T follicular helper cell (primary cell): ENCODE results near the gene P4HA2.

Experiments
- DNase-seq: peaks from one replicate; pipeline ENCODE4 v3.0.0-alpha.2; 2020; ENCODE audit warnings: low read depth

The P4HA2 gene

DNA sequence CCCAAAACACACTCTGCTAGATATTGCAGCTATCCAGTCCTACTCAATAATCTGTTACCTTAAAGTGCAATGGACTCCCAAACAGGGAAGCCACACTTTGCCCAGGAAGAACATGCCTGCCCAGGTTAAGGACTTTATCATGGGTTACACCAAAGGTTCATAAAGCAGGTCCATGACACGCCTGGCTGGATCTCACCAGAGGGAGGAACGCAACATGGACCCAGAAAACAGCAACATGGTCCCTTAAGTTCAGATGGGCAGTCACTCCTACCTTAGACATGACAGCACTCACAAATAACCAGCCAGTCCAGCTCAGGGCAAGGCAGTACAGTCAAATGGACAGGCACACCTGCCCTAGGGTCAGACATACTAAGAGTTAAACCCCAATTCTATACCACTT lies 3.8 kb downstream of the P4HA2 start:
- DNase-seq = no peak

DNA sequence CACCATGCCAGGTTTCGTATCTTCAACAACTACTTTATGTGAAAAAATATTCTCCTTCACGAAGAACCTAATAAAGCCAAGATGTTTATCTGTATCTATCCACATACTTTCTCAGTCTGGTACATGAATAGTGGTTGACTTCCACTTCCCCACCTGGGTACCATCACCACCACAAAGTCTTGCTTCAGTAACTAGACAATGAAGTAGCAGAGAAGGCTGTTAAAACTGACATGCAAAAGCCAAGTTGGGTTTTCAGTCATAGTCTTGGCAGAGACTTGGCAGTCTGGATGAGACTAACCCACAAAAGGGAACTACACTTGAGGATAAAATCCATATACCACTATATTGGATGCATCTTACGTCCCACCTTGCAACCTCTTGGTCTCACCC lies 5.0 kb downstream of the P4HA2 start:
- DNase-seq = no peak

DNA sequence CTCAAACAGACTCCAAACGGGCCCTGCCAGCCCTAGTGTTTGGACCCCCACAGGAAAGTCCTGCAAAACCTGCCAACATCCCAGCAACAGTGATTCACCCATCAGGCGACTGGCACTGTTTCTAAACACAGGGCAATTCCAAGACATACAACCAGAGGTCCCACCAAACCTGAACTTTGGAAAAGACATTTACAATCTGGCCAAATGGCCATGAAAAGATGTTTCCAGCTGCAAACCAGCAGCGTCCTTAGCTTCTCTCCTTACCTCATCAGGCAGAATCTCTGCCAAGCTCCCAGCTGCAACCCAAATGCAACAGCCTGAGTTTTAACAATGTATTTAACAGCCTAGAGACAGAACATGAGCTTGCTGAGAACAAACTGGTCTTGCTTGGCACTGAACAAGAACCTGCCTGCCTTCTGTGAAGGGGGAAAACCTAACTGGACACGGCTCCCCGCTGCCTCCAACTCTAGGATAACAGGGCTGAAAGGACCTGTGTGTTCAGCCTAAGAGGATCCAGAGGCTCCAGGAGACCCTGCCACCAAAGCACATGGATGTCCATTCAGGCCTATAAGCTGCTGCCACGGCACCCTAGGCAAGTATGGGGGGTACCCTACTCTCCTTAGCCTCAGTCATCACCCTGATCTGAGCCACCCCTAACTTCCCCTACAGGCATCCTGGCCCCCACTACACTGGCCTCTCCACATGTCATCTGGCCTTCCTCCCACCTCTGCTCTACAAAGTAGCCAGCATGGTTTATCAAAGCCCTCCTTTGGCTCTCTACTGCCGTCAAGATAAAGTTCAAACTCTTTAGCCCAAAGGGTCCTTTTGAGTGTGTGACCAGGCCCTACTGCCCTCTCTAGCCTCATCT lies 5.6 kb downstream of the P4HA2 start:
- DNase-seq = no peak

DNA sequence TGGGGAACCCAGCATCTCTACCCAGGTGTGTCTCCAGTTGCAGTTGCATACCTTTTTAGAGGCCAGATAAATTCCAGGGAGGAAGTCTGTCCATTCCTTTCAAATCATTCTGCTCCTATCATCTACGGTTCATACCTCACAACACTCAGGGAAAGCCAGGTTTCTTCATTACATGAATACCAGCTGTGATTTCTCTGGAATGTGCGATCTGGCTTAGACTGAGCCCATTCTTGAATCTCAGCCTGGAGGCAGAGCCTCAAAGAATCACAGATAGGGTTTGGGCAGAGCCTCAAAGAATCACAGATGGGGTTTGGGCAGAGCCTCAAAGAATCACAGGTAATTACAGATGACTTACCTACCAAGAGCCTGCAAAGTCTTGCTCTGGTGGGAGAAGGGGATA lies 7.2 kb downstream of the P4HA2 start:
- DNase-seq = no peak

DNA sequence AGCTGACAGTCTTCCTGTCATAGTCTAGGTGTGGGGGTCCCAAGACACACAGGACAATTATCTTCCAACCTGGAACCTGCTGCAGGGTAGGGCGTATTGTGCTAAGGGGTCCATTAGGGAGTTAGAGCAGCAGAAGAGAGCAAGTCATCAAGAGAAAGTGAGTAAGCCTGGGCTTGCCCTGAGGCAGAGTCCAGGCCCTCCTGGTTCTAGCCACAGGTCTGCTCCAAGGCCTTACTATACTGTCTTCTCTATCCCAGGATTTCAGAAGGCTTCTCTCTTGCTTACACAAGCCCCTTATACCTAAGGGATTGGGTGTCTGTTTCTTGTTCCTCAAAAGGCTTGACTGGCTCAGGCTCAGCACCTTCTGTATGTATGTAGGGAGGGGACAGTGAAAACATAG lies 7.7 kb downstream of the P4HA2 start:
- DNase-seq = no peak

DNA sequence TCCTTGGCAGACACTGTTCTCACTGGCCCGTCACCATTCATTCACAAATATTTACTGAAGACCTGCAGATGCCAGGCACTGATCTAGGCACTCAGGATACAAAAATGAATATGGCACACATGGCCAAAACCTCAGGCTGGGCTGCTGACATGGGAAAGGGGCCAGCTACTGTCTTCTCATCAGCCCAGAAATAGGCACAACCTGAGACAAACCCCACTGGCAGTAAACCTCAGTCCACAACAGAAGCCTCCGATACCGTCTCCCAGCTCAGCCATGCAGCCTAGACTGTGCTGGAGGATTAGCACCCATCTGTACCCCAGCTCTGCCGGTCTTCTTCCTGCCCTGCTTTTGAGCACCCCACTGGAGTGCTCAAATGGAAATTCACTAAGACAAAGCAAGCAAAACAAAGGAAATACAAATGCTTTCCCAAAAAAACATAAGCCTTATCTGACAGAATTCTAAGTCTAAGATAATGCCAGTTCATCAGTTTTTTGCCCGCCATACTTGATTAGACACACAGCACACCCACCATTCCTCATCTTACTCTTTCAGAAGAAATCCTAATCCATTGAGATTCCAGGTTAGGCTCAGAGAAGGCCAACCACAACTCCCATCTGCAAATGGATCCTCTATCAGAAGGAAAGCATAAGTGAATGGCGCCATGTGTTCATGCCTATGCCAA lies 8.2 kb downstream of the P4HA2 start:
- DNase-seq = no peak

DNA sequence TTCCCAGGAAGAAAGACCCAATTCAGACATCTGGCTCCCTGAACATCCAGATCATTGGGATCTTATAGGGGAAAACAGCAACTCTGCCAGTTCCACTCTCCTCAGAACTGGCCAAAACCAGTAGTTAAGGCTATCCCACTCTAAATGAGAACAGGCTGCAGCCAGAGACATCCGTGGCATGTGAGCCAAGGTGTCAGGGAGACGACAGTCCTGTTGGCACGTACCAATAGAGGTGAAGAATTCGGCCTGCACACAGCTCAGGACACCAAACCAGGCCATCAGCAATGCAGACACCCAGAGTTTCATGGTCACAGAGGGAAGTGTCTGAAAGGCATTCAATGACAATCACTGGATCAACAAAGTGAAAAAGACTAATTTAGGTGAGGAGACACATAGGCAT lies 9.3 kb downstream of the P4HA2 start:
- DNase-seq = no peak

DNA sequence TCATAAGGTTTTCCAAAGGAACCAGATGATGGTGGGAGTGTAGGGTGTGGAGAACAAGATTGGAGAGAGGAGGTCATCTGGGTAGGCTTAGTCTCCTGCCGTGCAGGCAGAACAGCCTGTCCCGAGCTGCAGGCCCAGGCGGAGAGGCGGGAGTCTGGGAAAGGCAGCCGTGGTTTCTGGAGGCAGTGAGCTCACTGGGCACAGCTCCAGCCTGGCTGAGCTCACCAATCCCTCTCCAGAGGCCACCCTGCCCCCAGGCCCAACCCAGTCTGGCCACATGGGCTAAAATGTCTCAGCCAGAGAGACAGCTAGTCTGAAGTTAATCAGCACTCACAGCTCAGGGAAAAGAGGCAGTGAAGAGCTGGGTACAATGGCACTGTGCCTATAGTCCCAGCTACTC lies 12.3 kb downstream of the P4HA2 start:
- no peak for DNase-seq

DNA sequence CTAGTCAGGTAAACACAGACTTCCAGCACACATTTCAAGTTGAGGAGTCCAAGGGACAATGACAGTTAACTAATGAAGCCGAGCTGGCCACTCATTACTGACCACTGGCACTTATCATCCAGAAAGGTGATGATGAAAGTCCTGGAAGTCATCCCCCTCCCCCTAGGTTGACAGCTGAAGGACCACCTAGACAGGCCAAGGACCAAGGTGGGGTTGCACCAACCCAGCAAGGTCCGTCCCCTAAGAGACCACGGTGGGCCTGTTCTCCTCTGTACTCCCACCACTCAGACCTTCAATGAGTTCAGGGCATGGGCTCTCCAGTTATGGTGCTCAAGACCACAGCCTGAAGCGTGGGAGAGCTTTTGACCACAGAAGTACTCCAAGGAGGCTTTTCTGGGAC lies 13.2 kb downstream of the P4HA2 start:
- no peak for DNase-seq

DNA sequence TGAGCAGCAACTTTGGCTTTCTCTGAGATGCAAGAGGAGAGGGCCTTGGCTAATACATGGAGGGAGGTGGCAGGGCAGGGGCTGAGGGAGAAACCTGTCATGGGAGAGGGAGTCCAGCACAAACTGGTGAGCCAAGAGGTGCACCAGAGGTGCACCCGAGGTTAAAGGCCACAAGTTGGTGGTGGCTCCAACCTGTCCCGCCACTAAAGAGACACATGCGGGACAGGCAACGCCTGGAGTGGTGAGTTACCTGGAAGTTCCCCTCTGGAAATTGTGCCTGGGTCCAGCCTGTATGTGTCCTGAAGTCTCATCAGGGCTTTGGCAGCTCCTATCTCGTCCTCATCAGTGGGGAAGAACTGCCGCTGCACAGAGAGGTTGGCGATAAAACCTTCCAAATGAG lies 14.0 kb downstream of the P4HA2 start:
- DNase-seq = no peak

DNA sequence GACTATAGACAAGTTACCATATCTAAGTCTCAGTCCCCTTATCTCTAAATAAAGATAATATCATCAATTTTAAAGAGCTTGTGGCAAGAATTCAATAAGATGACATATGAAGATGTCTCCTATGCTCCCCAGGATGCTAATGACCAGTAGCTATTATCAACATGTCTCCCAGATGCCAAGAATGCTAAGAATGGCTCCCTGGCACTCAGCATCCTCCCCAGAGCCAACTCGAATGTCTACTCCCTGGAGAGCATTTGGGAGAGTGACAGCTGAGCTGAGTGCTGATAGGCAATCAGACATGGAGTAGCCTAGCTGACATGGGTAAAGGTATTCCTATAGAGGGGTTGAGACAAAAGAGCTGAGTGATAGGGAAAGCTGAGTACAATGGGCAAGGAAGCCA lies 15.9 kb downstream of the P4HA2 start:
- no peak for DNase-seq

DNA sequence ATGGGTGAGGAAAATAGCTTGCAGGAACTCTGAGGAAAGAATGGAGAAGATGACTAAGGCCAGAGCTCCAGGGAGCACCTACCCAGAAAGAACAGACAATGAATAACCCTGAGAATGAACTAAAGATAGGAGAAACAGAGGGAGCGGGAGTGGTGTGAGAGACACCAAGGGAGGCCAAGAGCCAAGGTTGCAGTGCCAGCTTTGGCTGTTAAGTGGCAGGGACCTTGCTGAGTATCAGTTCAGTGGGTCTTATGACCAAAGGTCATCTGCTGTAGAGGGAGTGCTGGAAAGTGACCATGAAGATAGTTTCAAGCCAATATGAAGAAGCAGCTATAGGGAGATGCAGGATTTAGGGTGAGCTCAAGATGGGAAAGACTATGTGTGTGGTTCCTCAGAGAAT lies 16.7 kb downstream of the P4HA2 start:
- DNase-seq = no peak

DNA sequence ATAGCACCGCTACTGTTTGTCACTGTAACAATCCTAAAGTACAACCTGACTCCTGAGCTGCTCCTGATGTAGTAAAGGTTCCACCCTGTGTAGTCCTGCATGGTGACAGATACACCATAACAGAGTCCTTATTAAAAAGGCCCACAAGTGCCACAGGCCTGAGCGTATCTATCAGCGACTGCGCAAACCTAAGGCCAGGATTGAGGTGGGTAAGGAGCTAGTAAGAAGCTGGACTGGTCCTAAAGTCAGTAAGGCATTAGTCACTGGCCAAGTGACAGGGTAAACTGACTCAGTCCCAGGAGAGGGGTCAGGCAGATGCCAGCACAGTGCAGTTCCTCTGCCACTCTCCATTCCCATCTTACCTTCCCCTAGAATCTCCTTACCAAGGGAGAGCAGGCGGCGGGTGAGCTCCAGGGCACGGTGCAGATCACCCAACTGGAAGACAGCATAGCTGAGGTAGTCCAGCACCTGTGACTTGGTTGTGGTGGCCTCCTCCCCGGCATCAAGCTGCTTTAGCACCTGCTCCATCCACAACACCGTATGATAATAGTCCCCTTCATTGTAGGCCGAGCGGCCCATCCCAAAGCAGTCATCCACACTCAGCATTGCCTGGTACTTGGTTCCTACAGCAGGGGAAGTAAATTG lies 17.6 kb downstream of the P4HA2 start:
- no peak for DNase-seq

DNA sequence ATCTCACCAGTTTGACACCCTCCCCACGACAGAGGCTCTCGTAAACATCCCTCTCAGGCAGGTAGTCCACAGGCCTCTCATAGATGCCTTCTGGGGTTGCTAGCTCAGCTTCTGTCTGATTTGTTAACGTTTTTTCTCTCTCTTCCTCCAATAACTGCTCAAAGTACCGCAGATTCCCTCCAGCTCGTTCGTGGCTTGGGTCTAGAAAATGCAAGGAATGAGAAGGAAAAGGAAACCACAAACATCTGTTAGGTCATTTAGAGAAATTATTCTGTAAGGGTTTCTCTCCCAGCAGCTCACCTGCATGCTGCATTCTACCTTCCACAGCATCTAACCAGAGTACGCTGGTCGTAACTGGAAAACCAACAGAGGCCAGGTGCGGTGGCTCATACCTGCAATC lies 18.5 kb downstream of the P4HA2 start:
- DNase-seq = no peak

DNA sequence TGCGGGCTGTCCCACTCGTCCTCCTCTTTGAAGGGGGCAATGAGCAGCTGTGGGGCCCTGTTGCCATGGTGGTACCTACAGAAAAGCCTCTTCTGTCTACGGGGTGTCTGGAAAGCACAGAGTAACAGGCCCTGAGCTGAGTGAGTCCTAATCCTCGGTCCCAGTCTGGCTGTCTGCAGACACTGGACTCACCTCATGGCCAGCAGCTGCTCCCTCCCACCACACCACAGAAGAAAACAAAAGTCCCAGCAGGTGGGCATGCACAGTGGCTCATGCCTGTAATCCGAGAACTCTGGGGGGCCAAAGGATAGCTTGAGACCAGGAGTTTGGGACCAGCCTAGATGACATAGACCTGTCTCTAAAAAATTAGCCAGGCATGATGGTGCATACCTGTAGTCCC lies 19.9 kb downstream of the P4HA2 start:
- DNase-seq = no peak

DNA sequence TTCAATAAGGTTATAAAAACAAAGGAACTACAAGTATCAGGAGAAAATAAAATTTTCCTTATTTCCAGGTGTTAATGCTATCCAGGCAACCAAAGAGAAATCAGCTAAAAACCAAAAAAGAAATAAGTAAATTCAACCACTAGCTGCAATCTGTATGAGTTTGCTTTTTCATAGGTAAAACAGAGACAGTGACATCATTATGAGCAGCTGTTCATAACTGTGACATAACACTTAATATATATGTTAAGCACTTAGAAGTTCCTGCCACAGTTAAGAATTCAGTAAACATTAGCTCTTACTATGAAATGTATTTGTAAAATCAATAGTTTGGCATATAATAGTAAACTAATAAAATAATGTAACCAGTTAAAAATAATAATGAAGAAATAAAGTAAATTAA lies 20.9 kb downstream of the P4HA2 start:
- DNase-seq = no peak

DNA sequence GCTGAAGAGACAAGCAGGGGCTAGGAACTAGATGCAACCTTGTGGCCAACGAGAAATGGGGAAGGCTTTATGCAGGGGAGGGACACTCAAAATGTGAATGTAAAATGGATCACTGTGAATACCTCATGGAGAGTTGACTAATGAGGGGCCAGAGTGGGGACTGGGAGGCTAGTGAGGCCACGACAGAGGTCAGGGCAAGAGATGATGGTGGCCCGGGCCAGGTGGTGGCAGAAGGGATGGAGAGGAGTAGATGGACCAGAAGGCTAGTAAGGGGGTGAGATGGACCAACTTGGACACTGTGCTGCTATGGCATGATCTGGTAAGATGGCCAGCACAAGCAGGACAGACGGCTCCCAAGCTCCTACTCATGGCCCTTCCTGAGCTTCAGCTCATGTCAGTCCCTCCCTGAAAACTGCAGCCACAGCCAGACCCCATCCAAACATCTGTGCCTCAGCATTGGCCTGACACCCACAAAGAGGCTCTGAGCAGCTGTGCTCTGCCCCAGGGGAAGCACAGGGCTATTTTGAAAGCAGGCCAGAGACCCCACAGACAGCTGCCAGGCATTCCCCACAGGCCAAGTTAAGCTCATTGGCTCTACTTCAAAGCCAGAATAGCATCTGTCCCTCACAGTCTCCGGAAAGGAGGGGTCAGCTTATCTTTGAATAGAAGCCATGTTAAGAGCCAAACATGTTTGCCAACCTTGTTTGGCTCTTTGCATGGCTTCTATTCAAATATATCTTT lies 22.1 kb downstream of the P4HA2 start:
- no peak for DNase-seq

DNA sequence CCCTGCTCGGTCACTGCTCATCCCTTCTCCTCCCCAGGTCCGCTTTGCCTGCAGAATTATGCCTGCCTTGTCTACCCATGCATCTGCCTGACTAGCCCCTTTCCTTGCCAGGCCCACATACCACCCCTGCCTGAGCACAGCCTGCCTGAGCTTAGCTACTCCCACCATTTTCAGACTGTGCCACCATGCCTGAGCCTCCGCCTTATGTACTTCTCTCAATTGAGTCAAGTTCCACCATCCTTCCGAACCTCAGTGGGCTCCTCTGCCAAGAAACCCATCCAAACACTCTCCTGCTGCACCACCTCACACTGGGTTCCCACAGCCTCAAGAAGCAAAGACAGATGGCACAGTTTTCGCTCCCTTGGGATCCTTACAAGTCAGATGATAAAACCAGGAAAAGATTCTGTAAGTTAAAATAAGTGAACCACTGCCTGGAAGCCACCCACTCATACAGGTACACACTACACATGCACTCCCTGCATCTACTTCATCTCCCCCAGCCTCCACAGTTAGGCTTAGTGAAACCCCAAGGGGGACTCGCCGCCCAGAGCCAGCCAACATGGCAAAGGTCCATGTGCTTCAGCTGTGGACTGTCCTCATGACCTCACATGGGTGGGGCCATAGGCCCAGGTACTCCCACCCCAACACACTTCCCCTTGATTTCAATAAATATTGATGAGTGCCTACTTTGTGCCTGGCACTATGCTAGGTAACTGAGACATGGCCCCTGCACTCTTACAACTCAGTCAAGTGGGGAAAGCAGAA lies 23.1 kb downstream of the P4HA2 start:
- no peak for DNase-seq

DNA sequence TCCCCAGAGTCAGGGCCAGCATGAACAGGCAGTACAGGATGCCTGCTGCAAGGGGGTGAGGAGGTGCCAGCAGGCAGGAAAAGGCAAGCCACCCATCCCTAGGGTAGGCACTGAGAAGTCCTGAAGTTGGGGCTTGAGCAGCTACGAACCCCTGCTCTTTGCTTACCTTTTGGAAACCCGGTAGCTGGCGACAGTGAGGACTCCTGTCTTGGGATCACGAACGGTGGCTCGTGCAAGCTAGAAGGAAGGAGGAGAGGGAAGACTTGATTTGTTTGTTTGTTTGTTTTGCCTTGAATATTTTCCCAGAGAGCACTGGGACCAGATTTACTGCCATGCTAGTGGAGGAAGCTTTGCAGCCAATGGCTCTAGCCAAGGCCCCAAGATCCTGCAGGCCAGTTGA lies 23.7 kb downstream of the P4HA2 start:
- DNase-seq = no peak

DNA sequence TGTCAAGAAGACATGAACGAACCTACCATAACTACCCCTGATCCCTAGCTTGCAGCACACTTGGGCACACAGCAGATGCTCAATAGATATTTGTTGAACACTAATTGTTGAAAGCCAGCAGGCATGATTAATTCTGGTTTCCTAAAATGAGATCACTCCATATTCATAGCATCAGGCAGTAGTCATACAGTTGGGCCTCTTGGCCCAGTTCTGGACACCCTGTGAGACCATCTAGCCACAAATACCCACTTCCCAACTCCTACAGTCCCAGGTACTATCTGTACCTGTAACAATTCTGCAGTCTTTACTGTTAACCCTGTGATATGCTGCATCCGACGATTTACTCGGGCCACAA lies 24.2 kb downstream of the P4HA2 start:
- no peak for DNase-seq

DNA sequence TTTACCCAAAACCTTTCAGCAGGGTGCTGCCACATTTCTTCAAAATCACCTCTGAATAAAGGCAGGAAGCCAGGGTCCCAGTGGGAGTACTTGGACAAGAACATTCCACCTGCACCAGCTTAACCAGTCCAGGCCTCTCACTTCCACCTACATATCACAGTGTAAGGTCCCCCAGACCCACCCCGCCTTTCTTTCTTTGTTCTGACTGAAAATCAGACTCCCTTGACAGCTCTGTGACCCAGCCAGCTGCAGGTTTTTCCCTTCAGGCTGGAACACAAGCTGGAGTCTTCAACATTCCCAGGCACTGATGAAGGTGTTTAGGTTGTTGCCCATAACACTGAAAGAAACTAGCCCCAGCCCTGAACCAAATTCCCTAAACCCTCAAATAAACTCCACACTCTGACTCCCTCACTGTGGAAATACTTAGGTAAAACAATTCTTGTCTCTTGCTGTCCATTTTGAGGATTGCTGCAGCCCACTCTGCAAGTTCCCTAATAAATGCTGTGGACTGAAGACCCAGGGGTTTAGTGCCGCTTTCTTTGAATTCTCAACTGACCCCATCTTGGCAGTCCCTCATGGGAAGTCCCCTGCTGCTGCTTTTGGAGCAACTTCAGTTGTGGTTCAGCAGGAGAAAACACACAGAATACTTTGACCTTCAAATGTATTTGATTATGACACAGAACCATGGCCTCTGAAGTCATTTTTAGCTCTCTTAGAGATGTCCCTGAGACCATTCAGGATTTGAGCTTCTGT lies 24.8 kb downstream of the P4HA2 start:
- no peak for DNase-seq
